Measurements from ENCODE around the gene TMEM205. TPM values are rescaled to one million over a fixed set of nuclear protein-coding genes. Genes with fewer than 3 reads are reported as not detected.

Gene TMEM205
- total RNA-seq, 1 donor: 96.7 TPM

- no peak for DNase-seq (ENCODE audit: low read depth)
- TF ChIP-seq CTCF (IDR thresholded peaks at IDR 0.05; ENCODE audit: insufficient read depth, low read depth, low read length): no peak
- no peak overlapping the region for H3K4me3 ChIP-seq (ENCODE audit: low read depth, low read length)
These were observed 50.9 kb downstream of the TMEM205 start for GRCh38 chr19:11295180-11295579.

DNA sequence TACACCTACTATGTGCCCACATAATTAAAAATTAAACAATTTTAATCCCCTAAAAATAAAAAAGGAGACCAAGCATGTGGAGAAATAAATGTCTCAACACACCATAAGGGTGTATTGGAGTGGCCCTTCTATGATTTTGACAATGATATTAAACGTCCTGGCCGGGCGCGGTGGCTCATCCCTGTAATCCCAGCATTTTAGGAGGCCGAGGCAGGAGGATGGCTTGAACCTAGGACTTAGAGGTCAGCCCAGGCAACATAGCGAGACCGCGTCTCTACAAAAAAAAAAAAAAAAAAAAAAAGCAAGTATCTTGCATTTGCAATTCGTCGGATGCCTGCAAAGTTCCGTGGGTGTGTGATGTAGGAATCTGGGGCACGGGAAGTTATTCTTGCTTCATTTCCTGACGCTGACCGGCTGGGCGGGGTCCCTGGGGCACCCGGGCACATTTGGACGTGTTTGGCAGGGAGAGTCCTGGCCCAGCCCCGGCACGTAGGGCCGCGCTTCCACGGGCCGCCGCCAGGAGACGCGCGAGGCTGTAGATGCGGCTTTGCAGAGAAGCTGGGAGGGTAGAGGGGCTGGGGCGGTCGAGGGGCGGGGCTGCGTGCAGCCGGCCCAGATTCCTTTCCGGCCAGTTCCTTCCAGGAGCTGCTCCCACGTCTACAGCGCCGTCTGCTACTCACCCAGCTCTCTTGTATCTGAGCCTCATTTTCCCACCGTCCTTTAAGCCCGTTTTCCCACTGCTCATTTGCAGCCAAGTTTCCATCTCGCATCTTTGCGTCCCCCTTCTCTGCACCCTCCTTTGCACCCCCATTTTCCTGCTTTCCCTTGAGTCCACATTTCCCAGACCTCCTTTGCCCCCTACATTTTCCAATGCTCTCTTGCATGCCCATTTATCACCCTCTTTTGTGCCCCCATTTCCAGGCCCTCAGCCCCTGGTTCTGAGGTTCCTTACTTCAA, 52.4 kb downstream of the TMEM205 start:
- peak overlapping the region; percentile 21 for H3K4me3 ChIP-seq (ENCODE audit: low read depth, low read length)
- peak; percentile 96 for DNase-seq (ENCODE audit: low read depth)
- peak; percentile 98 for TF ChIP-seq CTCF (IDR thresholded peaks at IDR 0.05; ENCODE audit: insufficient read depth, low read depth, low read length)

Other genes starting within 250 kb of the TMEM205 start
- 39.7 and 44.5 TPM in 2 replicates for gene SPC24, start 190.5 kb downstream of the TMEM205 start, total RNA-seq
- gene KANK2, start 148.7 kb downstream of the TMEM205 start, total RNA-seq: 253 and 312 TPM in 2 replicates
- not detected in 2 replicates for gene ANGPTL8, start 106.6 kb downstream of the TMEM205 start, total RNA-seq
- gene DOCK6, start 83.7 kb downstream of the TMEM205 start, total RNA-seq: 21.2 and 28.7 TPM in 2 replicates
- not detected in 2 replicates for gene TSPAN16, start 50.1 kb downstream of the TMEM205 start, total RNA-seq
- gene RAB3D, start 6.6 kb downstream of the TMEM205 start, total RNA-seq: 8.7 and 9.1 TPM in 2 replicates
- gene CCDC159, start 251 bp upstream of the TMEM205 start, total RNA-seq: 6.0 and 6.4 TPM in 2 replicates
- gene PLPPR2, start 9.2 kb upstream of the TMEM205 start, total RNA-seq: 16.8 and 20.6 TPM in 2 replicates
- 0.86 and 1.3 TPM in 2 replicates for gene SWSAP1, start 28.4 kb upstream of the TMEM205 start, total RNA-seq
- gene EPOR, start 38.0 kb upstream of the TMEM205 start, total RNA-seq: 5.6 and 6.8 TPM in 2 replicates
- gene RGL3, start 73.0 kb upstream of the TMEM205 start, total RNA-seq: 0.32 and 1.3 TPM in 2 replicates
- under 0.01 and 0.43 TPM in 2 replicates for gene ODAD3, start 88.9 kb upstream of the TMEM205 start, total RNA-seq
- gene PRKCSH, start 89.4 kb upstream of the TMEM205 start, total RNA-seq: 85.5 and 93.1 TPM in 2 replicates
- not detected in 2 replicates for gene ELAVL3, start 134.8 kb upstream of the TMEM205 start, total RNA-seq
- gene ZNF653, start 159.6 kb upstream of the TMEM205 start, total RNA-seq: 3.9 and 4.7 TPM in 2 replicates
- gene ECSIT, start 182.9 kb upstream of the TMEM205 start, total RNA-seq: 22.9 and 27.4 TPM in 2 replicates
- 61.3 and 148 TPM in 2 replicates for gene CNN1, start 192.6 kb upstream of the TMEM205 start, total RNA-seq
- 31.1 and 36.7 TPM in 2 replicates for gene ELOF1, start 213.0 kb upstream of the TMEM205 start, total RNA-seq
- 0.43 and 2.3 TPM in 2 replicates for gene ACP5, start 231.4 kb upstream of the TMEM205 start, total RNA-seq